ENCODE data around the gene SNAI3.

SNAI3 gene

DNA sequence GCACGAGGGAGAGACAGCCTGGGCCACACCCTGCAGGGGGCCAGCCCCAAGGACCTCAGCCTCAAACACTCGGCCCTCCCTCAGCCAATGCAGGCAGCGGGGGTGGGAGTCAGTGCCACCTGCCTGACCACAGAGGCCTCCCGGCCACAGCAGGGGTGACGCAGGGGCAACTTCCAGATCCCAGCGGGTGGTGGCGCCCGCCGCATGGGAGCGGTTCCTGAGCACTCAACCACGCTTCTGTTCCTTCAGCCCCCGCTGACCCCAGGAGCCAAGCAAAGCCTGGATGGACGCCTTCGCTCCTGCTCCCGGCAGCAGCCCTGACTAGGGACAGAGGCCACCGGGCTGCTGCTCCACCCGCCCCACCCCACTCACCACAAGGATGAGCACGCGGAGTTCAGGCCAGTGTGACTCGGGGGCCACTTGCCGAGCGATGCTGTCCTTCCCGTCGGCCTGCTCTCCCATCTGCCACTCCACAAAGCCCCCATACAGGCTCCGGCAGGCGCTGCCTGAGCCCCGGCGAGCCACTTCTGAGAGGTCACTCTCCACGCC is 30.5 kb downstream of the SNAI3 start:
- Histone ChIP-seq H3K36me3 (ENCODE audit: insufficient read depth, low read length) (peaks cover 75% of the 10 kb centered on the region), H3K4me1 (ENCODE audit: insufficient read depth, low read length) (peaks cover 7% of the 10 kb centered on the region), H2AFZ (ENCODE audit: low read depth, low read length) (no peak overlapping the region), H3K27me3 (ENCODE audit: insufficient read depth, low read length) (no peaks in the 10 kb centered on the region), H3K9me3 (ENCODE audit: low read length) (no peaks in the 10 kb centered on the region), H3K4me3 (ENCODE audit: low read length) (no peak overlapping the region)

DNA sequence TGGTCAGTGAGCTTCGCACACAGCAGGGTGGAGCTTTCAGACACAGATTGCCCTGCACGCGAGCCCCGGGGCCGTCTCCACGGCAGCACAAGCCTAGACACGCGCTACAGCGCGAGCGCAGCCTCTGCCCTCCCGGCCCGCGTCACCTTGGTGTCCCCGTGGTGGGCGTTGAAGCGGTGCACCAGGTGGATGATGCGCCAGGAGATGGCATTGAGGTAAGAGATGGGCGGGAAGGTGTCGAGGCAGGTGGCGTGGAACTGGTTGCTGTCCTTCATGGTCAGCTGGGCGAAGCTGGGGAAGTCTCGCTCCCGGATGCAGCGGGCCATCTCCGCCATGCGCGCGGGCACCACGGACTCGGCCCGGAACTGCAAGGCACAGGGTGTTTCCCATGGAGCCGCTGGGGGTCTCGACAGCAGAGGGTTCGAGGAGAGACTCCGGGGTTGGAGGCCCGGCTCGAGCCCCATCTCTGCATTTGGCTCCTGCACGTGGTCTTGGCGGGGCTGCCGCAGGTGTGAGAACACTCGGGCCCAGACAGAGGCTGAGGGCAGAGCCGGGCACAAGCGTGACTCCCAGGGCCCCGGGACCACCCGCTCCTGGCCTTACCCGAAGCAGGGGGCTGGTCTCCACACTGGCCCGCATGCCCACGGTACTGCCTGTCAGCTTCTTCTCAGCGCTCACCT is 31.1 kb downstream of the SNAI3 start:
- Histone ChIP-seq H3K36me3 (ENCODE audit: insufficient read depth, low read length) (peaks cover 74% of the 10 kb centered on the region), H3K4me3 (ENCODE audit: low read length) (no peak overlapping the region), H3K9me3 (ENCODE audit: low read length) (no peaks in the 10 kb centered on the region), H3K27me3 (ENCODE audit: insufficient read depth, low read length) (no peaks in the 10 kb centered on the region), H2AFZ (ENCODE audit: low read depth, low read length) (no peak overlapping the region), H3K4me1 (ENCODE audit: insufficient read depth, low read length) (peaks cover 9% of the 10 kb centered on the region)

DNA sequence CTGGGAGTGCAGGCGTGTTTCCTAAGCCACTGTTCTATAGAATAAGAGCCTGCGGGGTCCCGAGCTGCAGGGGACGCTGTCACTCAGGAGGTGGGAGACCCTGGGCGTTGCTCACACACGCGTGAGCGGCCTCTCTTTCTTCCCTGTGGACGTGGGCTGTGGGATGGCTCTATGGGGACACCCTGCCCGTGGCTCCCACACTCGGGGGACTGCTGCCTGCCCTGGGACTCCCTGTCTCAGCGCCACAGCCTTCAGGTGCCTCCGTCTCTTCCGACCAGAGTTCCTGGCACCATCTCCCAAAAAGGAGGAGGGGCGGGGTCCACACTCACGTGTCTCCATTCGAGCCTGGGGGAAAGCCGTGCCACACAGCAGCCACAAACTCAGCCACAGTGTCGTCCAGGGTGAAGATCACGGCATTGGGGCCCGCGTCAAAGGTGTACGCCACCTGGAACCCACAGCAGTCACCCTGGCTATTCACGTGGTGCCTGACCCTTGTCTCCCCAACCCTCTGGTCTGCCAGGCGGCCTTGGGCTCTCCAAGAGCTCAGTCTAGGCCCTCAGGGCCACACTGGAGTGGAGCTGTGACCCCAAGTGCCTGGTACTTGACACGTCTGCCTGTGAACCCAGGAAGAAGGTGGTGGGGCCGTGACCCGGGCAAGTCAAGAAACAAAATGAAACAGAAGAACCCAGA is 31.8 kb downstream of the SNAI3 start:
- no peak overlapping the region for H2AFZ ChIP-seq (ENCODE audit: low read depth, low read length)
- no peaks in the 10 kb centered on the region for H3K9me3 ChIP-seq (ENCODE audit: low read length)
- H3K4me3 ChIP-seq (ENCODE audit: low read length) = no peak overlapping the region
- H3K36me3 ChIP-seq (ENCODE audit: insufficient read depth, low read length) = peaks cover 70% of the 10 kb centered on the region
- peaks cover 11% of the 10 kb centered on the region for H3K4me1 ChIP-seq (ENCODE audit: insufficient read depth, low read length)
- H3K27me3 ChIP-seq (ENCODE audit: insufficient read depth, low read length) = no peaks in the 10 kb centered on the region

DNA sequence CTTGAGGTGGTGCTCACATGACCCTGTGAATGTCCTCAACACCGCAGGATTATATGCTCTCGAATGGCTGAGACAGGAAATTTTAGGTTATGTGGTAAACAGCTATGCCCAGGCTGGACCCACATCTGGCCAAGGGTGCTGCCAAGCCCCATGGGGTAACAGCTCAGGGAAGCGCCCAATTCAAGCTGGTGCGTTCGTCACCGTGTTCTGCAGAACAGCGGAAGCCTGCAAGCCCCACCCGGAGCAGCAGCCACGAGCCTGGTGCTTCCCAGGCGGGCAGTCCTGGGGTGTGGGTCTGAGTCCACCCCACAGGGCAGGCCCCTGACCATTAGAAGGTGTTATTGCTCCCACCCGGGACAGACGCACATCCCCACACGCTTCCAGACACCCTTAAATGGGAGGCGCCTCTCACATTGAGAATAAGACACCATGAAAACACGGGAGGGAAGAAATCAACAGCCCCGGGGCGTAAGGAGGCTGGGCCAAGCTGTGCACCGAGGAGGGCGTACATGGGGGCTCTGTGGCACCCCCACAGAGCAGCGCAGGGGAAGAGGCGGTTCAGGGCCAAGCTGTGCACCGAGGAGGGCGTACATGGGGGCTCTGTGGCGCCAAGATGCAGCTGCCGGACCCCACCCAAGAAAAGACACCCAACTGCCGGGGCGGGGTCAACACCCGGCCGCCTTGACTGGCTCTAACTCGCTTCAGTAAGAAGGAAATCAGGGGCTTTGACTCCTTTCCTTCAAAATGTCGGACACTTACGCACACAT is 32.5 kb downstream of the SNAI3 start:
- Histone ChIP-seq H3K27me3 (ENCODE audit: insufficient read depth, low read length) (no peaks in the 10 kb centered on the region), H3K4me3 (ENCODE audit: low read length) (no peak overlapping the region), H3K9me3 (ENCODE audit: low read length) (no peaks in the 10 kb centered on the region), H2AFZ (ENCODE audit: low read depth, low read length) (no peak overlapping the region), H3K36me3 (ENCODE audit: insufficient read depth, low read length) (peaks cover 66% of the 10 kb centered on the region), H3K4me1 (ENCODE audit: insufficient read depth, low read length) (peaks cover 11% of the 10 kb centered on the region)

DNA sequence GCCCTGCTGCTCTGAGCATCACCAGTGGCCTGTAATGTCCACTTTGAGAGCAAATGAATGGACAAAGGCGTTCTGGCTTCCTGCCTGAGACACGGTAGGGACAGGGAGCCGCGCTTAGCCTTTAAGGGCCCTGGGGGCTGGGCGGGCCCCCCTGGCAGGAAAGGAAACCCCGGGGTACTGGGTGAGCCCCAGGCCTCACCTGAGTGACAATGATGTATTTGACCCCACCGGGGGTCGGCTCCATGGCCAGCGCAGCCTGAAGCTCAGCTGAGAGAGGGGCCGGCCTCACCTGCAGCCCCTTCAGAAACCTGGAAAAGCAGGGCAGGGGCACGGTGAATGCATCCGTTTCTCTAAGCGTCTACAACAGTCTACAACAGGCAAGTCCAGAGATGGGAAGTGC is 33.2 kb downstream of the SNAI3 start:
- Histone ChIP-seq H3K4me3 (ENCODE audit: low read length) (no peak overlapping the region), H3K27me3 (ENCODE audit: insufficient read depth, low read length) (no peaks in the 10 kb centered on the region), H2AFZ (ENCODE audit: low read depth, low read length) (no peak overlapping the region), H3K9me3 (ENCODE audit: low read length) (no peaks in the 10 kb centered on the region), H3K36me3 (ENCODE audit: insufficient read depth, low read length) (peaks cover 63% of the 10 kb centered on the region), H3K4me1 (ENCODE audit: insufficient read depth, low read length) (peaks cover 11% of the 10 kb centered on the region)

DNA sequence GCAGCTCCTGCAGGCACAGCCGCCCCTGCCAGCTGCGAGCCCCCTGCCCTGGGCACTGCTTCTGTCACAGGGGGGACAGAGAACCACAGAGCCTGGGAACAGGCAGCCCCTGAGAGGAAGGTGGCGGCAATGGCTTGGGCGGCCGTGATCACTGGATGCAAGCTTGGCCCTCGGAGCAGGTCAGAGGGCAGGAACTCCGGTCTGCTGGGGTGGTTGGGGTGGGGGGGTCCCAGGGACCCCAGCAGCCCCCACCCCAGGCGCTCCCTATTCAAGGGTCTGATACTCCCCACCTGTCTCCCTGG is 33.6 kb downstream of the SNAI3 start:
- Histone ChIP-seq H3K4me1 (ENCODE audit: insufficient read depth, low read length) (peaks cover 11% of the 10 kb centered on the region), H3K9me3 (ENCODE audit: low read length) (no peaks in the 10 kb centered on the region), H3K4me3 (ENCODE audit: low read length) (no peak overlapping the region), H3K27me3 (ENCODE audit: insufficient read depth, low read length) (no peaks in the 10 kb centered on the region), H2AFZ (ENCODE audit: low read depth, low read length) (no peak overlapping the region), H3K36me3 (ENCODE audit: insufficient read depth, low read length) (peaks cover 60% of the 10 kb centered on the region)

DNA sequence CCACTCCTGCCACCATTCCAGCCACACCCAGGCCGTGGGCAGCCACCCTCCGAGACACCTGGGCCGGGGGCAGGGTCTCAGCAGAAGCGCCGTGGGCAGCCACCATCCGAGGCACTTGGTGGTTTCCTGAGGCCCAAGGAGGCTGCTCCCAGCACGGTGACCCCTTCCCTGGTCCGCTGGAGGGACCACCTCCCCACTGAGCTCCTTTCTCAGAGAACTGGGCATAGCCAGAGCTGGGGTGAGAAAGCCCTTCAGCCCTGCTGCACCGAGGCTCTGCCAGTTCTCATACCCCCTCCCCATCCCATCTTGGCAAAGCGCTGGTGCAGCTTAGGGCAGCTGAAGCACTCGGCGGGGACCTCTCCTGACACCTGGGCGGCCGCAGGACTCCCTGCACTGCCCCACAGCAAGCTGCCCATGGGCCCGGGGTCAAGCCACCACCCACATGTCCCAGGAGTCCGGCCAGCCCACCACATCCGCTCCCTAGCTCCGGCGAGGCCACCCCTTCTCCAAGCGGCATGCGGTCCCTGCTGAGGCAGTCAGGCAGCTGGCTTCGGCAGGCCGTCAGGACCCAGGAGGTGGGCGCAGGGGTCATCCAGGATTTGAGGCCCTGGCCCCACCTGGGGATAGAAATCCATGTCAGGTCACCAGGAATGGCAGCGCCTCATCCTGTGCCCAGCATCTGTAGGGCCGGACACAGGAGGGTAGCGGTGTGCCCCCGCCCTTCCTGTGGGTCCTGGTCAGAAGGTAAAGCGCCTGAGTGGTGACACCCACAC is 34.1 kb downstream of the SNAI3 start:
- Histone ChIP-seq H2AFZ (ENCODE audit: low read depth, low read length) (no peak overlapping the region), H3K9me3 (ENCODE audit: low read length) (no peaks in the 10 kb centered on the region), H3K36me3 (ENCODE audit: insufficient read depth, low read length) (peaks cover 54% of the 10 kb centered on the region), H3K4me1 (ENCODE audit: insufficient read depth, low read length) (peaks cover 11% of the 10 kb centered on the region), H3K4me3 (ENCODE audit: low read length) (no peak overlapping the region), H3K27me3 (ENCODE audit: insufficient read depth, low read length) (no peaks in the 10 kb centered on the region)

DNA sequence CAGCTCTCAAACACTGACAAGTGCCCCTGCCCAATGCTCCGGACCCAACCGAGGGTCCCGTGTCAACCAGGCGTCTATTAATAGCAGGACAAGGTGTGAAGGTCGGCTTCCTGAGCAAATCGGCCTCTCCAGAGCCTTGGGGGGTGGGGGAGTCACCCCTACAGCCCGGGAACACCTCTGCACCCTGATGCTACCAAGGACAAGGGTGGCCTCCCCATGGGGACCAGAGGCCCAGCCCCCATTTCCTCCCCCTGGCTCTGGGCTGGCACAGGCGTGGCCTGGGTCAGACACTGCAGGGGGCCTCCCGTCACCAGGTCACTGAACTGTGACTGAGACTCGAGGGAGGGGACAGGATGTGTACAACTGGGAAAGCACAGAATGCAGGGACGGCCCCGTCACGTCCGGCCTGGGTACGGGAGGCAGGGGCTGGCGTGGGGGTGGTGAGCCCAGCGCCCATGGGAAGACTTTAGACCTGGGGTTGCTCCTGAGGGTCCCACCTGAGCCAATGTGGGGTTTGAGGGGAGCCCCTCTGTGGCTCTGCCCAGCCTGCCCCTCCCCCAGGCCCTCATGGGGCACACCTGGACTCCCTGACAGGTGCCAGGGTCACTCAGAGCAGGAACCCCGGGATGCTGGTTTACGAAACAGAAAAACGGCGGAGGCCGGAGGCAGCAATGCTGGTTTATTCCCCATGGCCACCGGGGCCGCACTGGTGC is 34.9 kb downstream of the SNAI3 start:
- no peaks in the 10 kb centered on the region for H3K9me3 ChIP-seq (ENCODE audit: low read length)
- H3K4me3 ChIP-seq (ENCODE audit: low read length) = no peak overlapping the region
- peaks cover 11% of the 10 kb centered on the region for H3K4me1 ChIP-seq (ENCODE audit: insufficient read depth, low read length)
- peaks cover 47% of the 10 kb centered on the region for H3K36me3 ChIP-seq (ENCODE audit: insufficient read depth, low read length)
- no peak overlapping the region for H2AFZ ChIP-seq (ENCODE audit: low read depth, low read length)
- no peaks in the 10 kb centered on the region for H3K27me3 ChIP-seq (ENCODE audit: insufficient read depth, low read length)

DNA sequence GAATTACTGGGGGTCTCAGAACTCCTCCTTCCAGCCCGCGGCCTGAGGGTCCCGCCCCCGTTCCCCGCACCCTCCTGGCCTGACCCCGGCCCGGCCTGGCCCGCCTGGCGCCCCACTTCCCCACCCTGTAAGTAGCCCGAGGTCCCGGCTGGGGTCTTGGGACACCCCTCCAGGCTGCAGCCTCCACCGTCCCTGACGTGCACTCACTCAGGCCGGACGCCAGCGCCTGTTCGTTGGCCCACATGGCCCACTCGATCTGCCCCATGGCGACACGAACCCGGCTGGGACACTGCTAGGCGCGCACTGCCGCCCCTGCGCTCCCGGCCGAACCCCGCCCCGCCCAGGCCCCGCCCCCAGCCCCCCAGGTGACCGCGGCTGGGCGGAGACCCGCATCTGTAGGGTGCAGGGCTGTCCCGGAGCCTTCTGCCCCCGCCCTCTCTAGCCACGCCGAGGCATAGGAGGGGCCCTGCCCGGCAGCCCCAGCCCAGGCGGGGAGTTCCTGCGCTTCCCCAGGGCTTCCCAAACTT is 35.5 kb downstream of the SNAI3 start, which contains the start of gene CYBA:
TSS of gene CYBA (minus strand) at position 305 of the 527 bp plus-strand sequence. CDS start at position 265, 40 bp downstream.
- H2AFZ ChIP-seq (ENCODE audit: low read depth, low read length) = no peak within 1 kb of the TSS

DNA sequence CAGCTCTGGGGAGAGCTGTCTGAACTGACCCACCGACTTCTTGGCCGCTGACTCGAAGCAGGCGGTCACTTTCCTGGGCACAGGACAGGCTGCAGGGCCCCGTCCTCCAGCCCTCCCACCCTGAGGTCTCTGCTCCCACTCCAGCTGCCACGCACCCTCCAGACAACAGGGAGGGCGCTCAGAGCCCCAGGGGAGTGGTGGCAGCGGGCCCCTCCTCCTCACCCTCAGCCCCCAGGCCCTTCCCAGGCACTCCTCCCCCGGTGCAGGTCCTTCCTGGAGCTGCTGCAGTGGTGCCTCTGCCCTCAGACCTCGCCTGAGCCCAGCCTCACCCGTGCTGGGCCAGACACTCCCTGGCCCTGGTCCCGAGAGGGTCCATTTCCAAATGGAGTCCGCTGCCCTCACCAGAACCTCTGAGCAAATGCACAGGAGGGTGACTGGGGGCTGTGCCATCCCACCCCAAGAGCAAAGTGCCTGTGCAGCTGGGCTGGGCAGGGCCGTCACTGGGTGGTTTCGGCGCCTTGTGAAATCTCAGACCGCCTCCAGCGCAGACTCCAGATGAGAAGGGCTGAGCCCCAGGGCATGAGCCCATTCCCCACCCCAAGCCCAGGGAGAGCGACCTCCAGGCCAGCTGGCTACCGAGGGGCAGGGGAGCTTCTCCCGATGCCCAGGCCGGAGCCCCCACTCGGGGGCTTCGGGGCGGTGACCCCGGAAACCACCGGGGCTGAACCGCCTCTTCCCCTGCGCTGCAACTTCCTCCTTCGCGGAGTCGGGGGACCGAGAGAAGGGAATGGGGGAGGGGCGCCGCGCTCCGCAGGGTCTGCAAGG is 36.2 kb downstream of the SNAI3 start:
- peaks cover 15% of the 10 kb centered on the region for H3K4me1 ChIP-seq (ENCODE audit: insufficient read depth, low read length)
- peaks cover 34% of the 10 kb centered on the region for H3K36me3 ChIP-seq (ENCODE audit: insufficient read depth, low read length)

More for the DNA sequence above, 35.5 kb downstream of the SNAI3 start, which contains the start of gene CYBA:
- Histone ChIP-seq H3K9me3 (ENCODE audit: low read length) (no peaks in the 10 kb centered on the region), H3K36me3 (ENCODE audit: insufficient read depth, low read length) (peaks cover 41% of the 10 kb centered on the region), H3K4me1 (ENCODE audit: insufficient read depth, low read length) (peaks cover 11% of the 10 kb centered on the region), H3K4me3 (ENCODE audit: low read length) (peak within 1 kb of the TSS; percentile 40), H3K27me3 (ENCODE audit: insufficient read depth, low read length) (no peaks in the 10 kb centered on the region)

DNA sequence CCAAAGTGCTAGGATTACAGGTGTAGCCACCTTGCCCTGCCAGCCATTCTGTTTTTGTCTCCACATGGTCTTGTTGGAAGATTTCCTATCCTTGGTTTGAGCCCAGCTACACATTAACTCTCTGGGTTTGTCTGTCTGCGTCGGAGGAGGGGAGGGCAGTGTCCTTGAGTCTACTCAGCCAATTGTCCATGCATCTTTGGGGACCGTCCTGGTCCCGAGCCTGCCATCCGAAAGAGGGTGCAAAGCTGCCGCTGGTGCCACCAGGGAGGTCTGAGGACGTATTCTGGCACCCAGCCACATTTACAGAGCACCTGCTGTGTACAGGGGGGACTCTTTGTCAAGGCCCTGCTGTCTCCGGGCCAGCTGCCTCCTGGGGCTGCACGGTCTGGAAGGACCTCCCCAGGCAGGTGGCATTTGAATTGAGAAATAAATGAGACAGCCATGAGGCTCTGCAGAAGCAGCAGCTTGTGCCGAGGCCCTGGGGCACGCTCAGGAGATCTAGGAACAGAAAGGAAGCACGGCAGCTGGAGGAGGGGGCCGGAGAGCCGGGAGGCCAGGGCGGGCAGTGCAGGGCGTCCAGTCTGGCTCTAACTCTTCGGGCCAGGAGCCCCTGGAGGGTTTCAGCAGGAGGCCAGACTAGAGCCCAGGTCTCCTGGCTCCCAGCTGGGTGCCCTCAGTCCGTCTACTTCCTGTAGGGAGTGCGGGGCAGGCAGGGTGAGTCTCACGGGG is 36.9 kb downstream of the SNAI3 start:
- no peak overlapping the region for H3K4me3 ChIP-seq (ENCODE audit: low read length)
- no peaks in the 10 kb centered on the region for H3K9me3 ChIP-seq (ENCODE audit: low read length)
- peaks cover 20% of the 10 kb centered on the region for H3K4me1 ChIP-seq (ENCODE audit: insufficient read depth, low read length)
- H3K36me3 ChIP-seq (ENCODE audit: insufficient read depth, low read length) = peaks cover 27% of the 10 kb centered on the region
- H3K27me3 ChIP-seq (ENCODE audit: insufficient read depth, low read length) = no peaks in the 10 kb centered on the region
- H2AFZ ChIP-seq (ENCODE audit: low read depth, low read length) = no peak overlapping the region

More for the DNA sequence above, 36.2 kb downstream of the SNAI3 start:
- Histone ChIP-seq H2AFZ (ENCODE audit: low read depth, low read length) (no peak overlapping the region), H3K27me3 (ENCODE audit: insufficient read depth, low read length) (no peaks in the 10 kb centered on the region), H3K4me3 (ENCODE audit: low read length) (peak overlapping the region; percentile 40), H3K9me3 (ENCODE audit: low read length) (no peaks in the 10 kb centered on the region)

All from neuron (in vitro differentiated cells).